K562 (cell line): ENCODE data around the gene HEXIM2. TPM values are rescaled to one million over a fixed set of nuclear protein-coding genes. Genes with fewer than 3 reads are reported as not detected.
A peak's percentile ranks its signal among the peaks of the same experiment; 100 is the strongest.

Experiments used
- ATAC-seq: fragments of 200-7000 bp; cut with Tn5 transposase; 3 replicates; pipeline ENCODE4 v1.9.1; 2020; ENCODE audit warnings: moderate library complexity
- BruUV-seq: library from RNA; stranded (reverse); fragments of 400-500 nt; replicated peaks from 2 replicates; lab custom pipeline; 2021; lab: Mats Ljungman, UMichigan
- CTCF ChIA-PET: fragments of 300-600 bp; formaldehyde crosslinking; extraction: SDS; loops from one replicate; lab custom pipeline; 2021; ENCODE audit warnings: low intra/inter-chr PET ratio; lab: Yijun Ruan, JAX
- POLR2A ChIA-PET: fragments of 300-600, 350-650 bp; sonication (Branson Sonifier 250); formaldehyde crosslinking; extraction: SDS; loops from one replicate; lab custom pipeline; 2021; ENCODE audit warnings: antibody characterized with exemption, inconsistent platforms; lab: Yijun Ruan, JAX
- DNase-seq, 4 experiments: peaks; one replicate each; pipeline versions ENCODE4 v3.0.0 to v3.0.0-alpha.2; 2011 to 2018; ENCODE audit warnings: low spot score in 3 of 4, mixed read lengths in 3 of 4; ENCODE audit errors: extremely low read depth in 1 of 4
- FAIRE-seq: peaks from 2 replicates; lab custom pipeline; 2011; peaks lifted over from hg19 to GRCh38; lab: Jason Lieb, UNC
- H2AFZ ChIP-seq: 2 replicates; pipeline ENCODE4 v1.6.0; 2011; ENCODE audit warnings: low read depth, low read length, control low read depth, inconsistent platforms
- H3K27ac ChIP-seq: fragments of 200-600 bp; 3 replicates; pipeline ENCODE4 v1.8.0; 2011; ENCODE audit warnings: low read depth, mild to moderate bottlenecking, control low read depth, inconsistent platforms, low read length, moderate library complexity, mixed read lengths; ENCODE audit errors: extremely low read depth
- H3K27me3 ChIP-seq, 2 experiments: fragments of 300-600 bp in 1 of 2; 2 replicates in 1 of 2; 3 replicates in 1 of 2; pipeline versions ENCODE4 v1.6.0 to v1.8.0; 2011; ENCODE audit warnings: inconsistent platforms in 2 of 2, low read length in 2 of 2, mild to moderate bottlenecking in 1 of 2, mixed read lengths in 1 of 2, moderate library complexity in 1 of 2; ENCODE audit not compliant: control insufficient read depth in 2 of 2, insufficient read depth in 2 of 2
- H3K36me3 ChIP-seq: fragments of 300-600 bp; 3 replicates; pipeline ENCODE4 v1.8.0; 2011; ENCODE audit warnings: mild to moderate bottlenecking, low read length, inconsistent platforms; ENCODE audit not compliant: control insufficient read depth, insufficient read depth
- H3K4me1 ChIP-seq, 2 experiments: fragments of 200-600 bp in 1 of 2; replicated peaks in 1 of 2; 2 replicates in 1 of 2; 3 replicates in 1 of 2; pipeline versions ENCODE4 v1.5.1 to v1.8.0; 2011; ENCODE audit warnings: inconsistent platforms in 2 of 2, low read length in 2 of 2, mild to moderate bottlenecking in 1 of 2, mixed read lengths in 1 of 2, moderate library complexity in 1 of 2; ENCODE audit not compliant: control insufficient read depth in 2 of 2, insufficient read depth in 2 of 2
- H3K4me2 ChIP-seq: 2 replicates; pipeline ENCODE4 v1.6.1; 2011; ENCODE audit warnings: low read length, control low read depth, inconsistent platforms, mixed read lengths; ENCODE audit not compliant: insufficient read depth
- H3K4me3 ChIP-seq: fragments of 200-600 bp; sonication (generic), shearing (Covaris generic); 2 replicates; pipeline ENCODE4 v1.5.1; 2016; ENCODE audit warnings: control low read depth, inconsistent platforms
- H3K79me2 ChIP-seq: fragments of 200-600 bp; 3 replicates; pipeline ENCODE4 v1.8.0; 2011; ENCODE audit warnings: low read length, inconsistent platforms; ENCODE audit not compliant: control insufficient read depth, insufficient read depth
- H3K9ac ChIP-seq, 2 experiments: 2 replicates each; pipeline versions ENCODE4 v1.6.0 to v1.6.1; 2011; ENCODE audit warnings: low read depth in 2 of 2, low read length in 2 of 2, control low read depth in 1 of 2, inconsistent platforms in 1 of 2, mild to moderate bottlenecking in 1 of 2, mixed read lengths in 1 of 2; ENCODE audit not compliant: insufficient read depth in 1 of 2
- H3K9me1 ChIP-seq: one replicate; pipeline ENCODE4 v1.6.0; 2011; ENCODE audit warnings: inconsistent platforms, mild to moderate bottlenecking, low read length, moderate library complexity; ENCODE audit not compliant: control insufficient read depth, insufficient read depth
- H3K9me3 ChIP-seq: replicated peaks from 2 replicates; pipeline ENCODE4 v1.5.1; 2011; ENCODE audit warnings: low read depth, low read length, inconsistent platforms; ENCODE audit not compliant: control insufficient read depth, insufficient read depth
- H4K20me1 ChIP-seq: replicated peaks from 2 replicates; pipeline ENCODE4 v1.6.1; 2011; ENCODE audit warnings: low read length, inconsistent platforms, mixed read lengths; ENCODE audit not compliant: control insufficient read depth, insufficient read depth
- ARID2 ChIP-seq: fragments of 450-650 bp; IDR thresholded peaks from 2 replicates; pipeline ENCODE4 v1.6.1; 2017; ENCODE audit warnings: antibody characterized with exemption, mild to moderate bottlenecking
- DNMT1 ChIP-seq: fragments of 450-650 bp; IDR thresholded peaks from 2 replicates; pipeline ENCODE4 v1.6.1; 2016; ENCODE audit warnings: antibody characterized with exemption, mild to moderate bottlenecking
- GABPB1 ChIP-seq: sonication (generic); formaldehyde crosslinking; IDR thresholded peaks from 2 replicates; pipeline ENCODE4 v1.8.0; 2022; ENCODE audit warnings: mild to moderate bottlenecking, missing genetic modification reagents
- GATAD2B ChIP-seq: fragments of 450-650 bp; IDR thresholded peaks from 2 replicates; pipeline ENCODE4 v1.6.1; 2017; ENCODE audit warnings: mild to moderate bottlenecking, borderline replicate concordance
- HDAC6 ChIP-seq: IDR thresholded peaks from 2 replicates; pipeline ENCODE4 v1.6.1; 2012; ENCODE audit warnings: low read depth, mild to moderate bottlenecking, control low read depth, inconsistent platforms, low read length, moderate library complexity
- HDAC8 ChIP-seq: fragments of 450-650 bp; IDR thresholded peaks from 2 replicates; pipeline ENCODE4 v1.6.1; 2016; ENCODE audit warnings: mild to moderate bottlenecking, missing genetic modification characterization, moderate library complexity, missing compliant biosample characterization
- HDGF ChIP-seq: fragments of 450-650 bp; IDR thresholded peaks from 2 replicates; pipeline ENCODE4 v1.6.1; 2016
- HMG20B ChIP-seq: fragments of 250-450 bp; sonication (Bioruptor Pico); IDR thresholded peaks from 2 replicates; pipeline ENCODE4 v1.5.0; 2021; ENCODE audit warnings: mild to moderate bottlenecking
- KDM2B ChIP-seq: fragments of 250-450 bp; sonication (Bioruptor Pico); IDR thresholded peaks from 2 replicates; pipeline ENCODE4 v1.8.0; 2021; ENCODE audit warnings: mild to moderate bottlenecking, moderate library complexity
- NCOA6 ChIP-seq: fragments of 450-650 bp; IDR thresholded peaks from 2 replicates; pipeline ENCODE4 v1.6.1; 2017; ENCODE audit warnings: mild to moderate bottlenecking
- POLR2G ChIP-seq: fragments of 200-400 bp; formaldehyde crosslinking; IDR thresholded peaks from 2 replicates; pipeline ENCODE4 v1.6.1; 2017; ENCODE audit warnings: low read depth, mild to moderate bottlenecking, antibody characterized with exemption, low read length, moderate library complexity
- RBBP5 ChIP-seq: fragments of 200-600 bp; sonication (generic); IDR thresholded peaks from 2 replicates; pipeline ENCODE4 v1.6.1; 2012; ENCODE audit warnings: borderline replicate concordance, mild to moderate bottlenecking, low read length, control low read depth, inconsistent platforms; ENCODE audit not compliant: insufficient read depth, poor library complexity, severe bottlenecking
- ZNF12 ChIP-seq: sonication (generic); formaldehyde crosslinking; IDR thresholded peaks from 2 replicates; pipeline ENCODE4 v1.4.0; 2020; ENCODE audit warnings: mild to moderate bottlenecking, missing genetic modification reagents
- ZNF121 ChIP-seq: sonication (generic); formaldehyde crosslinking; conservative IDR thresholded peaks from 2 replicates; pipeline ENCODE4 v1.8.0; 2022; ENCODE audit warnings: missing genetic modification reagents
- ZNF175 ChIP-seq: fragments of 200-800 bp; sonication (Bioruptor generic); IDR thresholded peaks from 2 replicates; pipeline ENCODE4 v1.6.1; 2016; ENCODE audit warnings: low read depth, mild to moderate bottlenecking, missing genetic modification characterization, missing compliant biosample characterization
- ZNF253 ChIP-seq: fragments of 250-450 bp; sonication (Bioruptor Pico); conservative IDR thresholded peaks from 2 replicates; pipeline ENCODE4 v1.6.1; 2021; ENCODE audit warnings: mild to moderate bottlenecking
- ZNF830 ChIP-seq: fragments of 250-450 bp; sonication (Bioruptor Pico); IDR thresholded peaks from 2 replicates; pipeline ENCODE4 v1.5.0; 2021; ENCODE audit warnings: mild to moderate bottlenecking
- WGBS: fragments of 100-300 bp; shearing (Covaris generic); methylation state at CpG from one replicate; pipeline ENCODE4 v1.1.6; 2016; ENCODE audit warnings: low coverage, mixed read lengths; ENCODE audit not compliant: insufficient coverage; ENCODE audit errors: missing lambda C conversion rate; 5-methylcytosine and 5-hydroxymethylcytosine counted together
- in situ Hi-C: fragments of 300-500 bp; cut with MboI; formaldehyde crosslinking; loops from 4 replicates; pipeline ENCODE4 v1.15.0; 2018; ENCODE audit warnings: inconsistent platforms, mixed read lengths
- intact Hi-C: fragments of 100-400 bp; cut with micrococcal nuclease; formaldehyde crosslinking; loops from 2 replicates; pipeline ENCODE4 v1.14.2; 2022
- polyA plus RNA-seq, 8 experiments: library from polyadenylated mRNA; depleted of rRNA in 4 of 8; stranded (reverse) in 5 of 8; unstranded in 3 of 8; fragments of >200 nt; fragmentation: Nextera tagmentation in 2 of 8; fragmentation: Illumina TruSeq in 1 of 8; extraction: Ambion mirVana in 2 of 8; extraction: Trizol in 1 of 8; gene quantifications; 2 replicates each; pipeline versions ENCODE4 v1.2.1 to v1.2.3, GENCODE V29; 2011 to 2014; ENCODE audit warnings: inconsistent platforms in 1 of 8, missing spikeins in 1 of 8
- total RNA-seq, 7 experiments: library from RNA; depleted of rRNA in 6 of 7; stranded (reverse); fragments of >200 nt in 6 of 7; fragmentation: Illumina TruSeq in 2 of 7; extraction: Trizol in 2 of 7; gene quantifications; 2 replicates each; pipeline versions ENCODE4 v1.2.1 to v1.2.3, GENCODE V29; 2011 to 2021; ENCODE audit warnings: low replicate concordance in 1 of 7
- TF ChIP-seq, protein P1 (sequence below): fragments of 250-450 bp; sonication (Bioruptor Pico); IDR thresholded peaks from 2 replicates; pipeline ENCODE4 v1.4.0; 2020; ENCODE audit warnings: borderline replicate concordance

The HEXIM2 gene
- total and polyA plus RNA-seq, 9 of the 15 experiments (the other 6 are each of a cell fraction or from before 2014, with no cell fraction given), result 0.69 to 3.4 (median 1.1) TPM; not detected in 2

DNA sequence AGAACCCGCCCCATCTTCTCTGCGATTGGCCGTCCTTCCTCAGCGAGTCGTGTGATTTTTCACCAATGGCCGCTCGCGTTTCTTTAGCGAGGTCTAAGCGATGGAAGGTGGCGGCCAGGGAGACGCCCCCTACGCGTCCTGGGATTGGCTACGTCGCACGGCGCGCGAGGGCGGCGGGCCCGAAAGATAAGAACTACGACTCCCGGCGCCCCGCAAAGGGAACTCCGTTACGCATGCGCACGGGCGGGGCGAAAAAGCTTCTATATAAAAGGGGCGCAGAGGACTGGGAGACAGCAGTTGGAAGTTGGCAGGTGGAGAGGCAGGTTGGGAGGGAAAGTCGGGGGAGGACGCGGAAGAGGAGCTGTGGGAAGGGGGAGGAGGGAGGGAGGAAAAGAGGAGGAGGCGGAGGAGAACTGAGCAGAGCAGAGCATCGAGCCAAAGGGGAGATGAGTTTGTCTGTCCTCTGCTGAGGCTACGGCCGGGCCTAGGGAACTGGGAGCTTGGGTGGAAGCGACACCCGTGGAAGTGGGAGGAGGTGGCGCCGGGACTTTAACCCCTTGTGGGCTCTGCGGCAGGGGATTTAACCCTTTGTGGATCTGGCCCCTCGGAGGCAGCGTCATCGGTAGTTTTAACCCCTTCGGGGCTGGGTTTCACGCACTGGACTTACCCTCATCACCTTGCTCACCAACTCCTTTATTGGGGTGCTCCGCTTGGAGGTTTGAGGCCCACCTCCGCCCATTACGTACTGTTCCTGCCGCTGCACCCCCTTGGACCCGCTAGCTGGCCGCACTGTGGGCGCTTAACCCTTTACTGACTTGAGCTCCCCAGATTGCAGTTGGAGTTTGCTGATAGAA, 13.3 kb upstream of the HEXIM2 start, which contains the start of gene HEXIM1 (continued):
- TF ChIP-seq ZNF175 (CRISPR knock-in tag) (peak; percentile 48; the same call in 1 of the 2 replicates), ARID2 (peak; percentile 57; the same call in 1 of the 2 replicates), HMG20B (CRISPR knock-in tag) (peak; percentile 85; the same call in 1 of the 2 replicates), KDM2B (CRISPR knock-in tag) (peak; percentile 63; the same call in 1 of the 2 replicates)

DNA sequence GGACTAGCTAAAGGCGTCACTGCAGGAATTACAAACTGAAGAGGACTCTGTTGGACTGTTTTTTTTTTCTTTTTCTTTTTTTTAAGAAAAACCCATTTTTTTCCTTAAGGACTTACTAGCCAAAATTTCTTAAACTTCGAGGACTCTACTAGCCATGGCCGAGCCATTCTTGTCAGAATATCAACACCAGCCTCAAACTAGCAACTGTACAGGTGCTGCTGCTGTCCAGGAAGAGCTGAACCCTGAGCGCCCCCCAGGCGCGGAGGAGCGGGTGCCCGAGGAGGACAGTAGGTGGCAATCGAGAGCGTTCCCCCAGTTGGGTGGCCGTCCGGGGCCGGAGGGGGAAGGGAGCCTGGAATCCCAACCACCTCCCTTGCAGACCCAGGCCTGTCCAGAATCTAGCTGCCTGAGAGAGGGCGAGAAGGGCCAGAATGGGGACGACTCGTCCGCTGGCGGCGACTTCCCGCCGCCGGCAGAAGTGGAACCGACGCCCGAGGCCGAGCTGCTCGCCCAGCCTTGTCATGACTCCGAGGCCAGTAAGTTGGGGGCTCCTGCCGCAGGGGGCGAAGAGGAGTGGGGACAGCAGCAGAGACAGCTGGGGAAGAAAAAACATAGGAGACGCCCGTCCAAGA, 12.5 kb upstream of the HEXIM2 start:
- in situ Hi-C loops, result no loop called here
- under 1% methylated on average over 25 of the region's 32 CpGs for WGBS
- no peak for TF ChIP-seq HDAC8 (tag)
- peak; percentile 66 for TF ChIP-seq NCOA6
- TF ChIP-seq ZNF121 (CRISPR knock-in tag), result no peak
- TF ChIP-seq POLR2G, result peak; percentile 78
- TF ChIP-seq ZNF253, result no peak
- no peak for TF ChIP-seq ZNF830 (CRISPR knock-in tag)
- TF ChIP-seq GATAD2B, result no peak
- TF ChIP-seq HDAC6, result no peak
- TF ChIP-seq ZNF12 (CRISPR knock-in tag), result no peak; the same call in none of the 2 replicates
- no peak; the same call in 1 of the 2 replicates for TF ChIP-seq GABPB1
- TF ChIP-seq DNMT1, result no peak
- TF ChIP-seq HDGF, result no peak
- no peak for TF ChIP-seq RBBP5
- TF ChIP-seq, protein P1, sequence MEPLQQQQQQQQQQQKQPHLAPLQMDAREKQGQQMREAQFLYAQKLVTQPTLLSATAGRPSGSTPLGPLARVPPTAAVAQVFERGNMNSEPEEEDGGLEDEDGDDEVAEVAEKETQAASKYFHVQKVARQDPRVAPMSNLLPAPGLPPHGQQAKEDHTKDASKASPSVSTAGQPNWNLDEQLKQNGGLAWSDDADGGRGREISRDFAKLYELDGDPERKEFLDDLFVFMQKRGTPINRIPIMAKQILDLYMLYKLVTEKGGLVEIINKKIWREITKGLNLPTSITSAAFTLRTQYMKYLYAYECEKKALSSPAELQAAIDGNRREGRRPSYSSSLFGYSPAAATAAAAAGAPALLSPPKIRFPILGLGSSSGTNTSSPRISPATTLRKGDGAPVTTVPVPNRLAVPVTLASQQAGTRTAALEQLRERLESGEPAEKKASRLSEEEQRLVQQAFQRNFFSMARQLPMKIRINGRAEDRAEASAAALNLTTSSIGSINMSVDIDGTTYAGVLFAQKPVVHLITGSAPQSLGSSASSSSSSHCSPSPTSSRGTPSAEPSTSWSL (CRISPR knock-in tag), result no peak

More for the DNA sequence above, 12.5 kb upstream of the HEXIM2 start:
- peaks cover 3% of the 10 kb centered on the region; the same call in 1 of the 3 replicates for H3K36me3 ChIP-seq
- H3K27me3 ChIP-seq, result no peaks in the 10 kb centered on the region
- intact Hi-C loops, result loop anchor here (2.0 kb wide), 1 partner anchor 48 kb away; no protein-coding TSS in a partner anchor
- POLR2A ChIA-PET, result interaction anchor here (0.5 to 10.1 kb wide), 79 partner anchors 11 to 1166 kb away, joined by 3 to 497 read pairs (median 4); partner anchors contain the start of genes ACBD4, DCAKD, HEXIM2 and MAP3K14
- peak; percentile 73 to 93 (median 77) for DNase-seq
- peaks cover 33 to 41% of the 10 kb centered on the region in 2 experiments for H3K4me1 ChIP-seq
- H3K79me2 ChIP-seq, result peaks cover 54% of the 10 kb centered on the region
- no peaks in the 10 kb centered on the region for H3K9me3 ChIP-seq
- H3K4me2 ChIP-seq, result peak overlapping the region; percentile 95
- H4K20me1 ChIP-seq, result peaks cover 5% of the 10 kb centered on the region; the same call in 1 of the 2 replicates
- BruUV-seq, result no TSS peak
- peak; percentile 70 for ATAC-seq
- H3K9ac ChIP-seq, result peak overlapping the region; percentile 79 to 98
- H3K27ac ChIP-seq, result peak overlapping the region; percentile 86
- peak overlapping the region; percentile 14; the same call in 1 of the 2 replicates for H2AFZ ChIP-seq
- H3K9me1 ChIP-seq, result no peaks in the 10 kb centered on the region
- peak; percentile 32 for FAIRE-seq
- peak overlapping the region; percentile 69 for H3K4me3 ChIP-seq
- CTCF ChIA-PET, result interaction anchor here (0.6 to 2.8 kb wide), 4 partner anchors 9 to 108 kb away, joined by 3 to 14 read pairs (median 4); partner anchors contain the start of gene ACBD4
